ENCODE measurements around the gene EHBP1. TPM values are rescaled to one million over a fixed set of nuclear protein-coding genes. Genes with fewer than 3 reads are reported as not detected.

EHBP1 gene
- total RNA-seq, 1 donor from 2014 or later: 46.5 TPM

DNA sequence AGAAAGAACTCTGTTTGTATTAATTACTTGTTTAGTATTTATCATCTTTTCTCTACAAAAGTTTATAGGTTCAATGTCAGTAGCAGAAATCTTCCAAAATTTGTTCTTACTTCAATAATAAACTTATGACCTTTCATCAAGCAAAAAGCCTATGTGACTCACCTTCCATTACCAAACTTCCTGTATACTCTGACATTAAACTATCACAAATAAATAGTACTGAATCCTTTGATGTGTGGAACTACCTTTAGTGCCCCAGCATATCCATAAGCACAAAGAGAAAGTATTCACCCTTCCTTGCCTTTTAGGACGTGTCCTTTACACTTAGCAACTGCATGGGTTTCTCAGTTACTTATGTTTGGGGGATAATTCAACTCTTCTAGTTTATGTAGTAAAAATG, 166.0 kb downstream of the EHBP1 start:
- Mint-ChIP-seq H3K27me3 (ENCODE audit: unreplicated experiment) (no peaks in the 10 kb centered on the region), H3K27ac (ENCODE audit: unreplicated experiment) (no peak overlapping the region), H3K4me3 (ENCODE audit: unreplicated experiment) (no peak overlapping the region), H3K9me3 (ENCODE audit: unreplicated experiment) (peaks cover 36% of the 10 kb centered on the region), H3K36me3 (ENCODE audit: unreplicated experiment) (peaks cover 57% of the 10 kb centered on the region), H3K4me1 (ENCODE audit: unreplicated experiment) (no peaks in the 10 kb centered on the region)
- TF ChIP-seq, protein P1, sequence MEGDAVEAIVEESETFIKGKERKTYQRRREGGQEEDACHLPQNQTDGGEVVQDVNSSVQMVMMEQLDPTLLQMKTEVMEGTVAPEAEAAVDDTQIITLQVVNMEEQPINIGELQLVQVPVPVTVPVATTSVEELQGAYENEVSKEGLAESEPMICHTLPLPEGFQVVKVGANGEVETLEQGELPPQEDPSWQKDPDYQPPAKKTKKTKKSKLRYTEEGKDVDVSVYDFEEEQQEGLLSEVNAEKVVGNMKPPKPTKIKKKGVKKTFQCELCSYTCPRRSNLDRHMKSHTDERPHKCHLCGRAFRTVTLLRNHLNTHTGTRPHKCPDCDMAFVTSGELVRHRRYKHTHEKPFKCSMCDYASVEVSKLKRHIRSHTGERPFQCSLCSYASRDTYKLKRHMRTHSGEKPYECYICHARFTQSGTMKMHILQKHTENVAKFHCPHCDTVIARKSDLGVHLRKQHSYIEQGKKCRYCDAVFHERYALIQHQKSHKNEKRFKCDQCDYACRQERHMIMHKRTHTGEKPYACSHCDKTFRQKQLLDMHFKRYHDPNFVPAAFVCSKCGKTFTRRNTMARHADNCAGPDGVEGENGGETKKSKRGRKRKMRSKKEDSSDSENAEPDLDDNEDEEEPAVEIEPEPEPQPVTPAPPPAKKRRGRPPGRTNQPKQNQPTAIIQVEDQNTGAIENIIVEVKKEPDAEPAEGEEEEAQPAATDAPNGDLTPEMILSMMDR (IDR thresholded peaks at IDR 0.05): no peak
- DNase-seq (ENCODE audit: extremely low spot score, unreplicated experiment): no peak

DNA sequence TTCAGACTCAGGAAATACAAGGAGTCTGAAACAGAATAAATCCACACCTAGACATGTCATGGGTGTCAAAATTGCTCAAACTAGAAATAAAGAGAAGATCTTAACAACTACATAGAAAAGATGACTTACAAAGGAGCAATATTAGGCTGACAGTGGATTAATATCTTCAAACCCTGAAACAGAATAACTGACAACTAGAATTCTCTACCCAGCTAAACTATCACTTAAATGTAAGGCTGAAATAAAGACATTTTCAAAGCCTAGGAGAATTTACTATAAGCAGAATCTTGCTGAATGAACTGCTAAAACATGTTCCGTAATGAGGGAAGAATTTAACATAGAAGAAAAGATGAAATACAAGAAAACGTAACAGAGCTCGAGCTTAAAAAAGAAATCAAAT, 168.1 kb downstream of the EHBP1 start:
- no peaks in the 10 kb centered on the region for H3K27me3 Mint-ChIP-seq (ENCODE audit: unreplicated experiment)
- no peak for DNase-seq (ENCODE audit: extremely low spot score, unreplicated experiment)
- no peaks in the 10 kb centered on the region for H3K4me1 Mint-ChIP-seq (ENCODE audit: unreplicated experiment)
- peaks cover 68% of the 10 kb centered on the region for H3K36me3 Mint-ChIP-seq (ENCODE audit: unreplicated experiment)
- H3K4me3 Mint-ChIP-seq (ENCODE audit: unreplicated experiment): no peak overlapping the region
- TF ChIP-seq, protein P1 (IDR thresholded peaks at IDR 0.05): no peak
- no peak overlapping the region for H3K27ac Mint-ChIP-seq (ENCODE audit: unreplicated experiment)
- peaks cover 54% of the 10 kb centered on the region for H3K9me3 Mint-ChIP-seq (ENCODE audit: unreplicated experiment)

DNA sequence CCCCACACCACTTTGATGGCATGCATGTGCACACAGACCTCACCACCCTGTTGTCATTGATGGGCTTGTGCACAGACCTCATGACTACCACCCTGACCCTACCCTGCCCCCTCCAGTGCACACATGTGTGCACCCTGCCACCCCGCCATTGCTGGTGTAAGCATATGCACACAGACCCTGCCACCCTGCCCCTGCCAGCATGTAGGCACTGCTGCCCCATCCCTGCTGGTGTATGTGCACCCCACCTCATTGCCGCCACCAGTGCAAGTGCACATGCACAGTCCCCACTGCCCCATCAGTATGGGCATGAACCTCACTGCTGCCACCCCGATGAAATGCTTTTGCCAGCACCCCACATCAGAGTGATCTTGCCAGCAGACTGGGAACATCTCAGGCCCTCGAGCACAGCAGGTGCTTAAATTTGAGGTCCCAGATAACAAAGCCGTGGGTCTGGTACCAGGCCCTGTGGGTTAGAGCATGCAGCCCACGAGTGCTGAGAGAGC, 169.4 kb downstream of the EHBP1 start:
- no peak for DNase-seq (ENCODE audit: extremely low spot score, unreplicated experiment)

DNA sequence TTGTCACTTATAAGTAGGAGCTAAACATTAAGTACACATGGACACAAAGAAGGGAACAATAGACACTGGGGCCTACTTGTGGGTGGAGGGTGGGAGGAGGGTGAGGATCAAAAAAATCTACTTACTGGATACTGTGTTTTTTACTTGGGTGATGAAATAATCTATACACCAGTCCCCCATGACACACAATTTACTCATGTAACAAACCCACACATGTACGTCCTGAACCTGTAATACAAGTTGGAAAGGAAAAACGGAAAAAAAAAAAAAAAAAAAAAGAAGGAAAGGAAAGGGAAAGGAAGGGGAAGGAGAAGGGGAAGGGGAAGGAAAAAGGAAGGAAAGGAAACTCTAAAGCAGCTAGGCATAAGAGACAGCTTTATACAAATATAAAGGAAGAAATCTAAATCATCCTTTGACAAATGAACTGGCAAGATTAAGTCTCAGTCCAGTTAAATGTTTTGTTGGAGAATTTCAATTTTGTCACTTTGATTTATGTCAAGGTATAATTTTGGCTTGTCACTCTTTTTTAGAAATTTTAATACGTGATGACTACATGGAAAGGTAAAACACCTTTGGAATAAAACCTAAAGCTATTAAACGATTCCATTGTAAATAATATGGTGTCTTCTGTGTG, 175.8 kb downstream of the EHBP1 start:
- peaks cover 43% of the 10 kb centered on the region for H3K36me3 Mint-ChIP-seq (ENCODE audit: unreplicated experiment)
- no peaks in the 10 kb centered on the region for H3K27me3 Mint-ChIP-seq (ENCODE audit: unreplicated experiment)
- no peak for DNase-seq (ENCODE audit: extremely low spot score, unreplicated experiment)
- TF ChIP-seq, protein P1 (IDR thresholded peaks at IDR 0.05): no peak
- H3K4me3 Mint-ChIP-seq (ENCODE audit: unreplicated experiment): no peak overlapping the region
- H3K9me3 Mint-ChIP-seq (ENCODE audit: unreplicated experiment): peaks cover 28% of the 10 kb centered on the region
- H3K4me1 Mint-ChIP-seq (ENCODE audit: unreplicated experiment): no peaks in the 10 kb centered on the region
- no peak overlapping the region for H3K27ac Mint-ChIP-seq (ENCODE audit: unreplicated experiment)

More for the DNA sequence above, 169.4 kb downstream of the EHBP1 start:
- no peak overlapping the region for H3K4me3 Mint-ChIP-seq (ENCODE audit: unreplicated experiment)
- H3K4me1 Mint-ChIP-seq (ENCODE audit: unreplicated experiment): no peaks in the 10 kb centered on the region
- no peak overlapping the region for H3K27ac Mint-ChIP-seq (ENCODE audit: unreplicated experiment)
- peaks cover 55% of the 10 kb centered on the region for H3K9me3 Mint-ChIP-seq (ENCODE audit: unreplicated experiment)
- TF ChIP-seq, protein P1 (IDR thresholded peaks at IDR 0.05): no peak
- no peaks in the 10 kb centered on the region for H3K27me3 Mint-ChIP-seq (ENCODE audit: unreplicated experiment)
- H3K36me3 Mint-ChIP-seq (ENCODE audit: unreplicated experiment): peaks cover 70% of the 10 kb centered on the region

DNA sequence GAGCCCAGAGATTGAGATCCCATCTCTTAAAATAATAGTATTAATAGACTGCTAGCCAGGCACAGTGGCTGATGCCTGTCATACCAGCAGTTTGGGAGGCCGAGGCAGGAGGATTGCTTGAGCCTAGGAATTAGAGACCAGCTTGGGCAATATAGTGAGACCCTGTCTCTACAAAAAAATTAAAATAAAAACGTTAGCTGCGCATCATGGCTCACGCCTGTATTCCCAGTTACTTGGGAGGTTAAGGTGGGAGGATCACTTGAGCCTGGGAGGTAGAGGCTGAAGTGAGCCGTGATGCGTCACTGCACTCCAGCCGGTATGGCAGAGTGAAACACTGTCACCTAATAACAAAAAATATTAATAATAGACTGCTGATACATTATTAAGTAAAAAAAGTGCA, 178.1 kb downstream of the EHBP1 start:
- no peak overlapping the region for H3K27ac Mint-ChIP-seq (ENCODE audit: unreplicated experiment)
- no peaks in the 10 kb centered on the region for H3K4me1 Mint-ChIP-seq (ENCODE audit: unreplicated experiment)
- no peak for DNase-seq (ENCODE audit: extremely low spot score, unreplicated experiment)
- H3K36me3 Mint-ChIP-seq (ENCODE audit: unreplicated experiment): peaks cover 23% of the 10 kb centered on the region
- TF ChIP-seq, protein P1 (IDR thresholded peaks at IDR 0.05): no peak
- H3K9me3 Mint-ChIP-seq (ENCODE audit: unreplicated experiment): peaks cover 8% of the 10 kb centered on the region
- H3K4me3 Mint-ChIP-seq (ENCODE audit: unreplicated experiment): no peak overlapping the region
- H3K27me3 Mint-ChIP-seq (ENCODE audit: unreplicated experiment): no peaks in the 10 kb centered on the region

Measured in osteocyte (in vitro differentiated cells).